ENCODE data around the gene ZSCAN22. TPM values are rescaled to one million over a fixed set of nuclear protein-coding genes. Genes with fewer than 3 reads are reported as not detected.

ZSCAN22 gene
- total and polyA plus RNA-seq, 8 donors = 0.65 to 2.5 (median 1.2) TPM

GRCh38 chr19:58356766-58357480, 30.1 kb downstream of the ZSCAN22 start:
- H3K9me3 ChIP-seq = no peaks in the 10 kb centered on the region
- WGBS, 2 donors = 66 to 72% methylated on average over 73 to 75 of the region's 75 CpGs
- intact Hi-C loops (cut with DNase I) = no loop called here
- TF ChIP-seq CTCF (IDR thresholded peaks at IDR 0.05) = no peak
- no peak for DNase-seq
- no peak for ATAC-seq
- H3K27ac ChIP-seq = no peak overlapping the region
- peak overlapping the region in 1 of 4 donors; percentile 22 for H3K4me3 ChIP-seq
- no peaks in the 10 kb centered on the region for H3K36me3 ChIP-seq
- H3K4me1 ChIP-seq = no peaks in the 10 kb centered on the region
- H3K27me3 ChIP-seq = peaks cover 0 to 4% (median 0%) of the 10 kb centered on the region in 4 donors
- FAIRE-seq = no peak

- Histone ChIP-seq H3K4me3 (no peak overlapping the region), H3K9me3 (no peaks in the 10 kb centered on the region), H3K27ac (no peak overlapping the region), H3K36me3 (no peaks in the 10 kb centered on the region), H3K27me3 (peaks cover 0 to 4% (median 0%) of the 10 kb centered on the region in 4 donors), H3K4me1 (no peaks in the 10 kb centered on the region)
- TF ChIP-seq CTCF (IDR thresholded peaks at IDR 0.05) = no peak
- no peak for ATAC-seq
- DNase-seq = no peak
- intact Hi-C loops (cut with DNase I) = no loop called here
- no peak for FAIRE-seq
- WGBS, 2 donors = 72 to 77% methylated on average over 19 of the region's 19 CpGs
These were observed 30.8 kb downstream of the ZSCAN22 start for GRCh38 chr19:58357481-58358145.

- Histone ChIP-seq H3K4me1 (no peaks in the 10 kb centered on the region), H3K27ac (peak overlapping the region; percentile 78 to 91 (median 83)), H3K36me3 (no peaks in the 10 kb centered on the region), H3K9me3 (no peaks in the 10 kb centered on the region), H3K27me3 (no peaks in the 10 kb centered on the region), H3K4me3 (peak overlapping the region; percentile 38 to 65 (median 58))
- DNase-seq = peak in 5 of 6 donors; percentile 48 to 86 (median 63)
- FAIRE-seq = no peak
- WGBS, 2 donors = 3% methylated on average over 28 of the region's 28 CpGs
- no peak for TF ChIP-seq CTCF (IDR thresholded peaks at IDR 0.05)
- ATAC-seq = peak; percentile 25 to 39 (median 33)
- intact Hi-C loops (cut with DNase I) = no loop called here
These were observed 35.1 kb downstream of the ZSCAN22 start for GRCh38 chr19:58361900-58362271.

- DNase-seq (peak; percentile 96 to 99 (median 97)), ATAC-seq (peak; percentile 94 to 97 (median 95)), FAIRE-seq (no peak)
- Histone ChIP-seq H3K4me3 (peak within 1 kb of the TSS; percentile 38 to 65 (median 58)), H3K36me3 (no peaks in the 10 kb centered on the region), H3K9me3 (no peaks in the 10 kb centered on the region), H3K4me1 (no peaks in the 10 kb centered on the region), H3K27ac (peak within 1 kb of the TSS; percentile 78 to 91 (median 83)), H3K27me3 (no peaks in the 10 kb centered on the region)
- intact Hi-C loops (cut with DNase I) = no loop called here
- WGBS, 2 donors = 0% methylated on average over 63 to 74 of the region's 74 CpGs
- no peak for TF ChIP-seq CTCF (IDR thresholded peaks at IDR 0.05)
These were observed 35.6 kb downstream of the ZSCAN22 start, which contains the start of gene ZNF497 for GRCh38 chr19:58362272-58362994. Gene ZNF497 (minus strand): TSS chr19:58362751. CDS start chr19:58357635, 5,116 bp downstream.

All from pancreas (tissue), 10 donors.